Esophagus muscularis mucosa (tissue), 3 donors: ENCODE results near the gene DNAI2.

Source experiments
- POLR2A ChIP-seq: fragments of 450-650 bp; IDR thresholded peaks from one replicate; pipeline ENCODE4 v1.6.1; 2017; ENCODE audit warnings: antibody characterized with exemption, moderate library complexity, mild to moderate bottlenecking, low read depth
- TF ChIP-seq, protein P1 (sequence below), 3 experiments: fragments of 200-600 bp in 2 of 3; fragments of 450-650 bp in 1 of 3; sonication (generic) in 2 of 3; IDR thresholded peaks; one replicate each; pipeline ENCODE4 v1.5.1; 2017 to 2019; ENCODE audit warnings: antibody characterized with exemption in 3 of 3, mild to moderate bottlenecking in 2 of 3, moderate library complexity in 1 of 3

- TF ChIP-seq, protein P1, sequence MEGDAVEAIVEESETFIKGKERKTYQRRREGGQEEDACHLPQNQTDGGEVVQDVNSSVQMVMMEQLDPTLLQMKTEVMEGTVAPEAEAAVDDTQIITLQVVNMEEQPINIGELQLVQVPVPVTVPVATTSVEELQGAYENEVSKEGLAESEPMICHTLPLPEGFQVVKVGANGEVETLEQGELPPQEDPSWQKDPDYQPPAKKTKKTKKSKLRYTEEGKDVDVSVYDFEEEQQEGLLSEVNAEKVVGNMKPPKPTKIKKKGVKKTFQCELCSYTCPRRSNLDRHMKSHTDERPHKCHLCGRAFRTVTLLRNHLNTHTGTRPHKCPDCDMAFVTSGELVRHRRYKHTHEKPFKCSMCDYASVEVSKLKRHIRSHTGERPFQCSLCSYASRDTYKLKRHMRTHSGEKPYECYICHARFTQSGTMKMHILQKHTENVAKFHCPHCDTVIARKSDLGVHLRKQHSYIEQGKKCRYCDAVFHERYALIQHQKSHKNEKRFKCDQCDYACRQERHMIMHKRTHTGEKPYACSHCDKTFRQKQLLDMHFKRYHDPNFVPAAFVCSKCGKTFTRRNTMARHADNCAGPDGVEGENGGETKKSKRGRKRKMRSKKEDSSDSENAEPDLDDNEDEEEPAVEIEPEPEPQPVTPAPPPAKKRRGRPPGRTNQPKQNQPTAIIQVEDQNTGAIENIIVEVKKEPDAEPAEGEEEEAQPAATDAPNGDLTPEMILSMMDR (IDR thresholded peaks at IDR 0.05): no peak
- no peak for TF ChIP-seq POLR2A
These were observed 48.9 kb upstream of the DNAI2 start for GRCh38 chr17:74224959-74225725.
